K562 (cell line): ENCODE data around the gene MTG2. TPM values are rescaled to one million over a fixed set of nuclear protein-coding genes. Genes with fewer than 3 reads are reported as not detected.
A peak's percentile ranks its signal among the peaks of the same experiment; 100 is the strongest.

ENCODE experiments used
- BMI1 ChIP-seq: fragments of 150-350 bp; IDR thresholded peaks from 2 replicates; pipeline ENCODE4 v1.6.1; 2014; ENCODE audit warnings: low read length
- EHMT2 ChIP-seq: fragments of 450-650 bp; IDR thresholded peaks from 2 replicates; pipeline ENCODE4 v1.6.1; 2018; ENCODE audit warnings: antibody characterized with exemption
- ELF4 ChIP-seq: fragments of 450-650 bp; formaldehyde crosslinking; IDR thresholded peaks from 2 replicates; pipeline ENCODE4 v1.4.0; 2022; ENCODE audit warnings: missing genetic modification characterization
- FOXK2 ChIP-seq, 2 experiments: fragments of 450-650 bp; IDR thresholded peaks in 1 of 2; conservative IDR thresholded peaks in 1 of 2; 2 replicates each; pipeline ENCODE4 v1.6.1; 2016; ENCODE audit warnings: low read depth in 2 of 2, mild to moderate bottlenecking in 1 of 2
- GABPB2 ChIP-seq: fragments of 250-450 bp; sonication (Bioruptor Pico); conservative IDR thresholded peaks from 2 replicates; pipeline ENCODE4 v1.5.1; 2021; ENCODE audit warnings: mild to moderate bottlenecking
- KDM2B ChIP-seq: fragments of 250-450 bp; sonication (Bioruptor Pico); IDR thresholded peaks from 2 replicates; pipeline ENCODE4 v1.8.0; 2021; ENCODE audit warnings: mild to moderate bottlenecking, moderate library complexity
- MTA2 ChIP-seq: fragments of 450-650 bp; IDR thresholded peaks from 2 replicates; pipeline ENCODE4 v1.6.1; 2016; ENCODE audit warnings: low read depth
- MTA3 ChIP-seq: fragments of 450-650 bp; formaldehyde crosslinking; IDR thresholded peaks from 2 replicates; pipeline ENCODE4 v1.6.1; 2017; ENCODE audit warnings: mild to moderate bottlenecking, borderline replicate concordance
- NBN ChIP-seq: fragments of 450-650 bp; IDR thresholded peaks from 2 replicates; pipeline ENCODE4 v1.6.1; 2016; ENCODE audit warnings: low read depth, mild to moderate bottlenecking
- RAD21 ChIP-seq, 2 experiments: fragments of 250-450 bp in 1 of 2; fragments of 450-650 bp in 1 of 2; sonication (Bioruptor Pico) in 1 of 2; formaldehyde crosslinking in 1 of 2; IDR thresholded peaks in 1 of 2; conservative IDR thresholded peaks in 1 of 2; 2 replicates each; pipeline versions ENCODE4 v1.4.0 to v1.8.0; 2020 to 2022; ENCODE audit warnings: mild to moderate bottlenecking in 2 of 2, moderate library complexity in 1 of 2
- RFX7 ChIP-seq: fragments of 250-450 bp; sonication (Bioruptor Pico); IDR thresholded peaks from 2 replicates; pipeline ENCODE4 v1.5.1; 2021; ENCODE audit warnings: mild to moderate bottlenecking
- SREBF2 ChIP-seq: sonication (generic); formaldehyde crosslinking; IDR thresholded peaks from 2 replicates; pipeline ENCODE4 v1.4.0; 2020; ENCODE audit warnings: mild to moderate bottlenecking, missing genetic modification reagents
- ZBTB7A ChIP-seq: IDR thresholded peaks from 2 replicates; pipeline ENCODE4 v1.6.1; 2011; ENCODE audit warnings: low read depth, mild to moderate bottlenecking, low read length, moderate library complexity, borderline replicate concordance; ENCODE audit not compliant: control insufficient read depth
- ZKSCAN1 ChIP-seq: fragments of 150-350 bp; IDR thresholded peaks from 2 replicates; pipeline ENCODE4 v1.6.1; 2016; ENCODE audit warnings: low read depth, low read length
- ZNF3 ChIP-seq: fragments of 250-450 bp; sonication (Bioruptor Pico); IDR thresholded peaks from 2 replicates; pipeline ENCODE4 v1.5.0; 2021; ENCODE audit warnings: mild to moderate bottlenecking, moderate library complexity
- ZNF347 ChIP-seq: fragments of 450-650 bp; formaldehyde crosslinking; IDR thresholded peaks from 2 replicates; pipeline ENCODE4 v1.4.0; 2020; ENCODE audit warnings: low read depth, mild to moderate bottlenecking, moderate library complexity
- ZNF79 ChIP-seq: fragments of 250-450 bp; sonication (Bioruptor Pico); IDR thresholded peaks from 2 replicates; pipeline ENCODE4 v1.4.0; 2020; ENCODE audit warnings: low read depth, mild to moderate bottlenecking, moderate library complexity
- polyA plus RNA-seq, 8 experiments: library from polyadenylated mRNA; depleted of rRNA in 4 of 8; stranded (reverse) in 5 of 8; unstranded in 3 of 8; fragments of >200 nt; fragmentation: Nextera tagmentation in 2 of 8; fragmentation: Illumina TruSeq in 1 of 8; extraction: Ambion mirVana in 2 of 8; extraction: Trizol in 1 of 8; gene quantifications; 2 replicates each; pipeline versions ENCODE4 v1.2.1 to v1.2.3, GENCODE V29; 2011 to 2014; ENCODE audit warnings: inconsistent platforms in 1 of 8, missing spikeins in 1 of 8
- total RNA-seq, 7 experiments: library from RNA; depleted of rRNA in 6 of 7; stranded (reverse); fragments of >200 nt in 6 of 7; fragmentation: Illumina TruSeq in 2 of 7; extraction: Trizol in 2 of 7; gene quantifications; 2 replicates each; pipeline versions ENCODE4 v1.2.1 to v1.2.3, GENCODE V29; 2011 to 2021; ENCODE audit warnings: low replicate concordance in 1 of 7
- TF ChIP-seq, protein P1 (sequence below): fragments of 200-800 bp; sonication (Bioruptor generic); IDR thresholded peaks from 2 replicates; pipeline ENCODE4 v1.6.1; 2017; ENCODE audit warnings: missing genetic modification characterization, missing compliant biosample characterization
- TF ChIP-seq, protein P2 (sequence below): sonication (generic); formaldehyde crosslinking; IDR thresholded peaks from 2 replicates; pipeline ENCODE4 v1.8.0; 2023; ENCODE audit warnings: mild to moderate bottlenecking, missing genetic modification reagents
- TF ChIP-seq, protein P3 (sequence below): fragments of 450-650 bp; formaldehyde crosslinking; conservative IDR thresholded peaks from 2 replicates; pipeline ENCODE4 v1.4.0; 2022; ENCODE audit warnings: mild to moderate bottlenecking, missing genetic modification characterization
- TF ChIP-seq, protein P4 (sequence below): sonication (generic); formaldehyde crosslinking; IDR thresholded peaks from 2 replicates; pipeline ENCODE4 v1.9.0; 2022; ENCODE audit warnings: mild to moderate bottlenecking, missing genetic modification reagents
- TF ChIP-seq, protein P5 (sequence below): fragments of 250-450 bp; sonication (Bioruptor Pico); IDR thresholded peaks from 2 replicates; pipeline ENCODE4 v1.8.0; 2022; ENCODE audit warnings: moderate library complexity, mild to moderate bottlenecking, inconsistent platforms

The MTG2 gene
- total and polyA plus RNA-seq, 9 of the 15 experiments (the other 6 are each of a cell fraction or from before 2014, with no cell fraction given) = 8.7 to 67.5 (median 44.5) TPM

DNA sequence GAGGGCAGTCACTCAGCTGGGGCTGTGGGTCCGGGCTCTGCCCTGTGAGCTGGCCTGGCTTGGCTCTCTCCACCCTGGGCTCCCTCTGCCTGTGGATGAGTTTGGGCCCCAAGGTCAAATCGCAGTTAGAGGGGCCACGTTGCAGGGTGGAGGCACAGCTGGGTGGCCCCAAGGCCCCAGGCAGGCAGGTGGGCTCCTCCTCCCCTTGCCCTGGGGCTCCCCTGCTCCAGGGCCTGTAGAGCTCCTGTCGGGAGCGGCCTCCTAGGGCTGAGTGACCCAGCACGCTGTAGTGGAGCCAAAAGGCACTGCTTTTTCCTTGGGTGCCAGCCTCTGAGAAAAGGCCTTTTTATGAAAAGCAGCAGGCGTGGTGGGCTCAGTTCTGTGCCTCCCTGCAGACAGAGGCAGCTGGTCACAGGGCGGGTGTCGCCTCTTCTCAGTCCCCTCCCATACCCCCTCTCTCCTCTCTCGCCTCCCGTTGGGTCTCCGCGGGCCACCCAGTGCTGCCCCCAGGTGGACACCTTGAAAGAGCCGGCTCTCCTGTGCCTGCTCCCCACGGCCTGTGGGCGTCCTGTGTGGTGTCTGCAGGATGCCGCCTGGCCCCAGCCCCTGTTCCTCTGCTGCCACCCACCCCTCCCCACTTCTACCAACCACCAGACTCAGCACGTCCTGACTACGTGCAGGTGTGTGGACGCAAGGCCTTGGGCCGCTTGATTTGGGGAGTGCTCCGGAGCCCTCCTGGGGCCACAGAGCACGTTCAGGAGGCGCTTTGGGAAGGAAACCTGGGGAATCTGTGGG, 26.0 kb upstream of the MTG2 start (continued):
- TF ChIP-seq, protein P1, sequence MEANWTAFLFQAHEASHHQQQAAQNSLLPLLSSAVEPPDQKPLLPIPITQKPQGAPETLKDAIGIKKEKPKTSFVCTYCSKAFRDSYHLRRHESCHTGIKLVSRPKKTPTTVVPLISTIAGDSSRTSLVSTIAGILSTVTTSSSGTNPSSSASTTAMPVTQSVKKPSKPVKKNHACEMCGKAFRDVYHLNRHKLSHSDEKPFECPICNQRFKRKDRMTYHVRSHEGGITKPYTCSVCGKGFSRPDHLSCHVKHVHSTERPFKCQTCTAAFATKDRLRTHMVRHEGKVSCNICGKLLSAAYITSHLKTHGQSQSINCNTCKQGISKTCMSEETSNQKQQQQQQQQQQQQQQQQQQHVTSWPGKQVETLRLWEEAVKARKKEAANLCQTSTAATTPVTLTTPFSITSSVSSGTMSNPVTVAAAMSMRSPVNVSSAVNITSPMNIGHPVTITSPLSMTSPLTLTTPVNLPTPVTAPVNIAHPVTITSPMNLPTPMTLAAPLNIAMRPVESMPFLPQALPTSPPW (CRISPR knock-in tag) = peak; percentile 24; the same call in 1 of the 2 replicates
- TF ChIP-seq ZNF3 (CRISPR knock-in tag) (no peak), ZNF79 (no peak), NBN (no peak), SREBF2 (CRISPR knock-in tag) (no peak), ELF4 (CRISPR knock-in tag) (no peak), GABPB2 (CRISPR knock-in tag) (no peak), RAD21 (CRISPR knock-in tag; conservative IDR thresholded peaks at IDR 0.05 in 1 of 2, IDR thresholded peaks at IDR 0.05 in 1 of 2) (peak in 1 of 2 experiments; percentile 67; a peak in 2 of 4 replicates), MTA3 (no peak), ZKSCAN1 (no peak), RFX7 (CRISPR knock-in tag) (no peak), FOXK2 (conservative IDR thresholded peaks at IDR 0.05 in 1 of 2, IDR thresholded peaks at IDR 0.05 in 1 of 2; ENCODE audit: low read depth in 2 of 2) (no peak), ZNF347 (no peak), EHMT2 (no peak), MTA2 (no peak), BMI1 (no peak), ZBTB7A (peak; percentile 61; the same call in 1 of the 2 replicates), KDM2B (CRISPR knock-in tag) (no peak)
- TF ChIP-seq, protein P2, sequence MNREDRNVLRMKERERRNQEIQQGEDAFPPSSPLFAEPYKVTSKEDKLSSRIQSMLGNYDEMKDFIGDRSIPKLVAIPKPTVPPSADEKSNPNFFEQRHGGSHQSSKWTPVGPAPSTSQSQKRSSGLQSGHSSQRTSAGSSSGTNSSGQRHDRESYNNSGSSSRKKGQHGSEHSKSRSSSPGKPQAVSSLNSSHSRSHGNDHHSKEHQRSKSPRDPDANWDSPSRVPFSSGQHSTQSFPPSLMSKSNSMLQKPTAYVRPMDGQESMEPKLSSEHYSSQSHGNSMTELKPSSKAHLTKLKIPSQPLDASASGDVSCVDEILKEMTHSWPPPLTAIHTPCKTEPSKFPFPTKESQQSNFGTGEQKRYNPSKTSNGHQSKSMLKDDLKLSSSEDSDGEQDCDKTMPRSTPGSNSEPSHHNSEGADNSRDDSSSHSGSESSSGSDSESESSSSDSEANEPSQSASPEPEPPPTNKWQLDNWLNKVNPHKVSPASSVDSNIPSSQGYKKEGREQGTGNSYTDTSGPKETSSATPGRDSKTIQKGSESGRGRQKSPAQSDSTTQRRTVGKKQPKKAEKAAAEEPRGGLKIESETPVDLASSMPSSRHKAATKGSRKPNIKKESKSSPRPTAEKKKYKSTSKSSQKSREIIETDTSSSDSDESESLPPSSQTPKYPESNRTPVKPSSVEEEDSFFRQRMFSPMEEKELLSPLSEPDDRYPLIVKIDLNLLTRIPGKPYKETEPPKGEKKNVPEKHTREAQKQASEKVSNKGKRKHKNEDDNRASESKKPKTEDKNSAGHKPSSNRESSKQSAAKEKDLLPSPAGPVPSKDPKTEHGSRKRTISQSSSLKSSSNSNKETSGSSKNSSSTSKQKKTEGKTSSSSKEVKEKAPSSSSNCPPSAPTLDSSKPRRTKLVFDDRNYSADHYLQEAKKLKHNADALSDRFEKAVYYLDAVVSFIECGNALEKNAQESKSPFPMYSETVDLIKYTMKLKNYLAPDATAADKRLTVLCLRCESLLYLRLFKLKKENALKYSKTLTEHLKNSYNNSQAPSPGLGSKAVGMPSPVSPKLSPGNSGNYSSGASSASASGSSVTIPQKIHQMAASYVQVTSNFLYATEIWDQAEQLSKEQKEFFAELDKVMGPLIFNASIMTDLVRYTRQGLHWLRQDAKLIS (CRISPR knock-in tag) = no peak
- TF ChIP-seq, protein P3, sequence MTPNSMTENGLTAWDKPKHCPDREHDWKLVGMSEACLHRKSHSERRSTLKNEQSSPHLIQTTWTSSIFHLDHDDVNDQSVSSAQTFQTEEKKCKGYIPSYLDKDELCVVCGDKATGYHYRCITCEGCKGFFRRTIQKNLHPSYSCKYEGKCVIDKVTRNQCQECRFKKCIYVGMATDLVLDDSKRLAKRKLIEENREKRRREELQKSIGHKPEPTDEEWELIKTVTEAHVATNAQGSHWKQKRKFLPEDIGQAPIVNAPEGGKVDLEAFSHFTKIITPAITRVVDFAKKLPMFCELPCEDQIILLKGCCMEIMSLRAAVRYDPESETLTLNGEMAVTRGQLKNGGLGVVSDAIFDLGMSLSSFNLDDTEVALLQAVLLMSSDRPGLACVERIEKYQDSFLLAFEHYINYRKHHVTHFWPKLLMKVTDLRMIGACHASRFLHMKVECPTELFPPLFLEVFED (CRISPR knock-in tag) = no peak
- TF ChIP-seq, protein P4, sequence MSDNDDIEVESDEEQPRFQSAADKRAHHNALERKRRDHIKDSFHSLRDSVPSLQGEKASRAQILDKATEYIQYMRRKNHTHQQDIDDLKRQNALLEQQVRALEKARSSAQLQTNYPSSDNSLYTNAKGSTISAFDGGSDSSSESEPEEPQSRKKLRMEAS (CRISPR knock-in tag) = no peak
- TF ChIP-seq, protein P5, sequence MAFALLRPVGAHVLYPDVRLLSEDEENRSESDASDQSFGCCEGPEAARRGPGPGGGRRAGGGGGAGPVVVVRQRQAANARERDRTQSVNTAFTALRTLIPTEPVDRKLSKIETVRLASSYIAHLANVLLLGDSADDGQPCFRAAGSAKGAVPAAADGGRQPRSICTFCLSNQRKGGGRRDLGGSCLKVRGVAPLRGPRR (CRISPR knock-in tag) = no peak
